T-helper 2 cell treated with Interferon-gamma antibody and Interleukin-4, amounts not matched to agents 5 μg/mL and 100 μg/mL, for 36 hours (primary cell): ENCODE measurements around the gene MXD3.
A peak's percentile ranks its signal among the peaks of the same experiment; 100 is the strongest.
"Not testable (repeated sequence)": the region's sequence is repeated elsewhere in the genome, so short reads cannot be mapped to it uniquely, and the experiment has no call there.

ENCODE experiments used
- DNase-seq: peaks from one replicate; pipeline ENCODE4 v3.0.0; 2021; ENCODE audit warnings: low spot score
- H3K27ac Mint-ChIP-seq: one replicate; pipeline ENCODE4 v1.8.0; 2021; ENCODE audit warnings: mild to moderate bottlenecking, mixed read lengths
- H3K27me3 Mint-ChIP-seq: one replicate; pipeline ENCODE4 v1.8.0; 2021; ENCODE audit warnings: low read depth, mixed read lengths
- H3K36me3 Mint-ChIP-seq: one replicate; pipeline ENCODE4 v1.8.0; 2021; ENCODE audit warnings: low read depth, mixed read lengths
- H3K4me1 Mint-ChIP-seq: one replicate; pipeline ENCODE4 v1.8.0; 2021; ENCODE audit warnings: low read depth, mixed read lengths
- H3K4me3 Mint-ChIP-seq: one replicate; pipeline ENCODE4 v1.8.0; 2022; ENCODE audit warnings: mild to moderate bottlenecking, moderate library complexity, mixed read lengths
- H3K9me3 Mint-ChIP-seq: one replicate; pipeline ENCODE4 v1.8.0; 2021; ENCODE audit warnings: mixed read lengths

The MXD3 gene

GRCh38 chr5:177351392-177352329, 40.0 kb upstream of the MXD3 start, which contains the start of gene LMAN2:
Gene LMAN2, minus strand, starts transcription at chr5:177351668. Its CDS starts 21 bp downstream, at chr5:177351647.
- Mint-ChIP-seq H3K4me3 (peak within 1 kb of the TSS; percentile 95), H3K27me3 (no peaks in the 10 kb centered on the region), H3K4me1 (peaks cover 52% of the 10 kb centered on the region), H3K27ac (peak within 1 kb of the TSS; percentile 100), H3K9me3 (peaks cover 17% of the 10 kb centered on the region), H3K36me3 (peaks cover 32% of the 10 kb centered on the region)
- peak; percentile 92 for DNase-seq

GRCh38 chr5:177350776-177351391, 39.2 kb upstream of the MXD3 start:
- Mint-ChIP-seq H3K4me3 (peak overlapping the region; percentile 95), H3K36me3 (peaks cover 34% of the 10 kb centered on the region), H3K27ac (peak overlapping the region; percentile 100), H3K9me3 (peaks cover 16% of the 10 kb centered on the region), H3K4me1 (peaks cover 47% of the 10 kb centered on the region), H3K27me3 (no peaks in the 10 kb centered on the region)
- DNase-seq, result no peak

GRCh38 chr5:177349762-177350161, 38.1 kb upstream of the MXD3 start:
- no peak for DNase-seq
- H3K4me1 Mint-ChIP-seq, result peaks cover 38% of the 10 kb centered on the region
- peaks cover 30% of the 10 kb centered on the region for H3K36me3 Mint-ChIP-seq
- H3K27ac Mint-ChIP-seq, result peak overlapping the region; percentile 81
- peaks cover 5% of the 10 kb centered on the region for H3K9me3 Mint-ChIP-seq
- H3K4me3 Mint-ChIP-seq, result peak overlapping the region; percentile 95
- H3K27me3 Mint-ChIP-seq, result no peaks in the 10 kb centered on the region

GRCh38 chr5:177349362-177349647, 37.6 kb upstream of the MXD3 start:
- Mint-ChIP-seq H3K9me3 (peaks cover under 1% of the 10 kb centered on the region), H3K36me3 (peaks cover 30% of the 10 kb centered on the region), H3K4me1 (peaks cover 34% of the 10 kb centered on the region), H3K4me3 (peak overlapping the region; percentile 95), H3K27ac (no peak overlapping the region), H3K27me3 (no peaks in the 10 kb centered on the region)
- no peak for DNase-seq

GRCh38 chr5:177347699-177348098, 36.0 kb upstream of the MXD3 start:
- Mint-ChIP-seq H3K9me3 (no peaks in the 10 kb centered on the region), H3K4me1 (peaks cover 34% of the 10 kb centered on the region), H3K36me3 (peaks cover 35% of the 10 kb centered on the region), H3K27ac (no peak overlapping the region), H3K27me3 (no peaks in the 10 kb centered on the region), H3K4me3 (no peak overlapping the region)
- DNase-seq, result no peak

- Mint-ChIP-seq H3K9me3 (no peaks in the 10 kb centered on the region), H3K4me1 (peaks cover 32% of the 10 kb centered on the region), H3K27me3 (no peaks in the 10 kb centered on the region), H3K4me3 (no peak overlapping the region), H3K27ac (no peak overlapping the region), H3K36me3 (peaks cover 38% of the 10 kb centered on the region)
- DNase-seq, result no peak
Measured at GRCh38 chr5:177346820-177347219, 35.1 kb upstream of the MXD3 start.

GRCh38 chr5:177344891-177345290, 33.2 kb upstream of the MXD3 start:
- H3K36me3 Mint-ChIP-seq, result peaks cover 48% of the 10 kb centered on the region
- no peaks in the 10 kb centered on the region for H3K9me3 Mint-ChIP-seq
- H3K4me3 Mint-ChIP-seq, result no peak overlapping the region
- H3K4me1 Mint-ChIP-seq, result peaks cover 33% of the 10 kb centered on the region
- no peaks in the 10 kb centered on the region for H3K27me3 Mint-ChIP-seq
- DNase-seq, result no peak
- H3K27ac Mint-ChIP-seq, result no peak overlapping the region

GRCh38 chr5:177343777-177344176, 32.1 kb upstream of the MXD3 start:
- H3K27me3 Mint-ChIP-seq, result no peaks in the 10 kb centered on the region
- no peaks in the 10 kb centered on the region for H3K9me3 Mint-ChIP-seq
- H3K4me3 Mint-ChIP-seq, result no peak overlapping the region
- H3K27ac Mint-ChIP-seq, result no peak overlapping the region
- no peak for DNase-seq
- H3K4me1 Mint-ChIP-seq, result peaks cover 26% of the 10 kb centered on the region
- peaks cover 48% of the 10 kb centered on the region for H3K36me3 Mint-ChIP-seq

- H3K27ac Mint-ChIP-seq, DNase-seq, H3K4me3 Mint-ChIP-seq, H3K27me3 Mint-ChIP-seq, H3K9me3 Mint-ChIP-seq: not testable (repeated sequence)
- H3K4me1 Mint-ChIP-seq, result peaks cover 26% of the 10 kb centered on the region
- peaks cover 50% of the 10 kb centered on the region for H3K36me3 Mint-ChIP-seq
Measured at GRCh38 chr5:177343000-177343399, 31.3 kb upstream of the MXD3 start.

- no peak for DNase-seq
- Mint-ChIP-seq H3K27me3 (no peaks in the 10 kb centered on the region), H3K27ac (no peak overlapping the region), H3K36me3 (peaks cover 55% of the 10 kb centered on the region), H3K9me3 (no peaks in the 10 kb centered on the region), H3K4me3 (no peak overlapping the region), H3K4me1 (peaks cover 15% of the 10 kb centered on the region)
Measured at GRCh38 chr5:177339107-177339638, 27.5 kb upstream of the MXD3 start.

- Mint-ChIP-seq H3K36me3 (peaks cover 59% of the 10 kb centered on the region), H3K27me3 (no peaks in the 10 kb centered on the region), H3K4me3 (no peak overlapping the region), H3K4me1 (peaks cover 13% of the 10 kb centered on the region), H3K27ac (no peak overlapping the region), H3K9me3 (no peaks in the 10 kb centered on the region)
- no peak for DNase-seq
Measured at GRCh38 chr5:177338251-177339106, 26.8 kb upstream of the MXD3 start.

- DNase-seq, result no peak
- no peak overlapping the region for H3K27ac Mint-ChIP-seq
- H3K9me3 Mint-ChIP-seq, result no peaks in the 10 kb centered on the region
Measured at GRCh38 chr5:177336603-177337494, 25.2 kb upstream of the MXD3 start.

GRCh38 chr5:177336112-177336511, 24.4 kb upstream of the MXD3 start:
- Mint-ChIP-seq H3K4me3 (no peak overlapping the region), H3K4me1 (peaks cover 6% of the 10 kb centered on the region), H3K36me3 (peaks cover 49% of the 10 kb centered on the region), H3K27ac (peak overlapping the region; percentile 15), H3K27me3 (no peaks in the 10 kb centered on the region), H3K9me3 (no peaks in the 10 kb centered on the region)
- no peak for DNase-seq

More at GRCh38 chr5:177336603-177337494, 25.2 kb upstream of the MXD3 start:
- H3K4me3 Mint-ChIP-seq, result no peak overlapping the region
- no peaks in the 10 kb centered on the region for H3K27me3 Mint-ChIP-seq
- peaks cover 52% of the 10 kb centered on the region for H3K36me3 Mint-ChIP-seq
- peaks cover 11% of the 10 kb centered on the region for H3K4me1 Mint-ChIP-seq
